ENCODE measurements around the gene VEGFD. TPM values are rescaled to one million over a fixed set of nuclear protein-coding genes. Genes with fewer than 3 reads are reported as not detected.

The VEGFD gene, protein sequence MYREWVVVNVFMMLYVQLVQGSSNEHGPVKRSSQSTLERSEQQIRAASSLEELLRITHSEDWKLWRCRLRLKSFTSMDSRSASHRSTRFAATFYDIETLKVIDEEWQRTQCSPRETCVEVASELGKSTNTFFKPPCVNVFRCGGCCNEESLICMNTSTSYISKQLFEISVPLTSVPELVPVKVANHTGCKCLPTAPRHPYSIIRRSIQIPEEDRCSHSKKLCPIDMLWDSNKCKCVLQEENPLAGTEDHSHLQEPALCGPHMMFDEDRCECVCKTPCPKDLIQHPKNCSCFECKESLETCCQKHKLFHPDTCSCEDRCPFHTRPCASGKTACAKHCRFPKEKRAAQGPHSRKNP
- 1 to 10 TPM; 1.1 to 3.9 TPM for total RNA-seq
- long read RNA-seq, partial matches to known transcripts = 1 of 2 reads
- long read RNA-seq, other reads (novel, unspliced or antisense) = 0 of 2 reads

DNA sequence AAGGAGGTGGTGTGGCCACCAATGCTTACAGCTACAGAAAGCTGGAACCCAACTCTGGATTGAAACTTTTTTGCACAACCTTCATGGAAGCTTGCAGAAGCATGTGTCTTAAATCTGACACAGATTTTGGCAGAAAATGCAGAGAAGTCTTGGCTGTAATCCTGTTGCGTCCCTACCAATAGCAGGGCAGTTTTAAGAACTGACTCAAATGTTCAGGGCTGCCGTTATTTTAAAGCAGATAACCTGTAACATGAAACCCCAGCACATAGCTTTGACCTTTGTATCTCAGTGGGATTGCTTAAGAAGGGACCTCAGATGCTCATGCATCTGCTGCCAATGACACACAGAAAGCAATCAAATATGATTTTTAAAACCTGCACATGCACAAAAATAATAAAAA lies at the start of gene VEGFD:
Gene VEGFD, minus strand, starts transcription at position 110 of the 400 bp plus-strand sequence. CDS start 467 bp downstream, outside the sequence.
- intact Hi-C loops (cut with DNase I, micrococcal nuclease) = no loop called here
- ATAC-seq (no peak), DNase-seq (no peak)

DNA sequence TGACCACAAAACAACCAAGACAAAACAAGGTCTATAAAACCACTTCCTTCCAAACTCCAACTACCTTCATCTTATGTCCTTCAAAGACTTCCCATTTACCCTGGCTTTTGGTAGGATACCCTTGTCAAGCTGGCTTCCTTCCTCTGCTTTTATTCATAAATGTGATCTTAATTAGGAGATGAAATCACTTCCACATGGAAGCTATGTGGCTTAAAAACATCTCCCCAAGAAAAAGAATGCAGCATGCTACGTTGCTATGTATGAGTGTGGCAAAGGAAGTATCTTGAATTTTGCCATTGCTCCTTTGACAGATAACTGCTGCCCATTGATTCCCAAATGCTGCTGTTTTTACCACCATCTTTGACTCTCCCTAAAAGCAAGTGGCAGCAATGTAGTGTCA lies 46.4 kb upstream of the VEGFD start:
- intact Hi-C loops (cut with DNase I, micrococcal nuclease) = no loop called here
- DNase-seq (no peak), ATAC-seq (no peak)

DNA sequence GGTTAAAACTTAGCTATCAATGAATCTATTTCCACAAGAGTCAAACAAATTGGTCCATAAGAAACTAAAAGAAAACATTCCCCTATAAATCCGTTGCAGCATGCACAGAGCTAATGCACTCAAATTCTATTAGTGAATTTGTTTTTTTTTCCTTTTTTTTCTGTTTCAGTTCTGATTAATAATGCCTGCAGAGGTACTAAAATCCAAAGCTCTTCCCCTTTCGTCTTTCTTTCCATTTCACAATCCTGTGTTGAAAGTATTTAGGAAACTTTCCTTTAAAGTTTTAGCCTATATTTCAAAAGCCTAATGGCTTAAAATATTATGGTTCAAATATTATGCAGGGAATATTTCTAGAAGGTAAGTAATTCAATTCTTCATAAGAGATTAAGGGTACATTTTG lies 45.9 kb upstream of the VEGFD start:
- DNase-seq (no peak), ATAC-seq (no peak)
- intact Hi-C loops (cut with DNase I, micrococcal nuclease) = no loop called here

DNA sequence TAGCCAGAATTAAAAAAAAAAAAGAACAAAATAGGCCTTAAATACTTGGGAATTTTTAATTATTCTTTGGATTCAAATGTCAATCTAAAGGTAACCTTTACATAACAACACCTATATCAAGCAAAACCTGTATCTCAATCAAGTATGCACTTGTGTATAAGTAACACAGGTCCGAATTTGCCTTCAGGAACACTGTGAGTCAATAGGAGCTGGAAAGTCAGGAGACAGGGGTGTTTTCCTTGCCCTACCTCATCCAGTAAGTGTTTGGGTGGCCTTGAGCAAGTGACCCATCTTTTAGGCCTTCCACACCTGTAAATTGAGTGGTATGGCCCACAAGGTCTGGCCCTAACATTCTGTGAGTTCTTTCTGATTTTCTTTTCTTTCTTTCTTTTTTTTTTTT lies 40.8 kb upstream of the VEGFD start:
- DNase-seq (no peak), ATAC-seq (no peak)
- intact Hi-C loops (cut with DNase I, micrococcal nuclease) = no loop called here

DNA sequence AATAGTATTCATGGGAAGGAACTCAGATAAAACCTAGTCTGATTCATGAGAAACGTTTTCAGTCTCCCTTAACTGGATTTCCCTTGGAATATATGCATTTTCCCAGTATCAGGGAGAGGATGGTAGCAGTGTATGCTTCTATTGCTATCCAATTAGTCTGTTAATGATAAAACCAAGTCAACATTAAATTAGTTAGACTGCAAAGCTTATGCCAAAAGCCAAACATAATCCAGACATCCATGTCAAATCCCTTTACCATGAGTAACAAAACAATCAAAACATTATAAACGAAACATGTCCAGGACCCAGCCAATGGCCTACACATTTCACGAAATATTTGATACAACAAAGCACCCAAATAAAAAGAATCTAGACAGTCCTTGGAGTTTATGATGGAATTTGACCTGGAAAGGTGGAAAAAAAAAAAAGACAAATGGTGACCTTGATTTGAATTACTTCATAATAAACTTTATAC lies 34.5 kb upstream of the VEGFD start:
- DNase-seq (no peak), ATAC-seq (no peak)
- intact Hi-C loops (cut with DNase I, micrococcal nuclease) = no loop called here

DNA sequence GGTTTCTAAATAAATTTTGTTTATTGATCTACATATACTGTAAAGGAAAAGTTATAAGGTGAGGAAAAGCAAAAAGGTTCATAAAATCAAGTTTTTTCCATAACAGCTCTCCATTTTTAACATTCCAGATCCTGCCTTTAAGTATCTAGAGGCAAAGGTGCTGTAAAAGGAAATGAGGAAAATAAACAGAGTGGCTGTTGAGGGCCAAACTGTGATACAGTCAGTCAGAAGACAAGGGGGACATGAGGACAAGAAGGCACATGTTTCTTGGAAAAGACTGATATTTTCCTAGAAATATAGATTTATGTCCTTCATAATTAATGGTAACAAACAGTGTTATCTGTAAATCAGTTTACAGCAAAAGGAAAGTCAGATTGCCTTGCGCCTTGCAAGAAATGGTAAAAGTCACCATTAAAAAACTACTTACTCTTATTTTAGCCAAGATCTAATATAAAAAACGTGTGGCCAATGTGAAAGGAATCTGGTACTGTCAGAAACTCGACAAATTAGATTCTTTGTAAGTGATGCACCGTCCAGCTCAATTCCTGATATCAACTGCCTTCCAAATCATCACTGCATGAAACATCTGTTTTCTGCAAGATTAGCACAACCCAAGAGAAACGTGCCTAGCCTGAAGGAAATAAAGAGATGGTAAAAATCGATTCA lies 34.0 kb upstream of the VEGFD start:
- no peak for DNase-seq
- intact Hi-C loops (cut with DNase I, micrococcal nuclease) = no loop called here
- no peak for ATAC-seq

DNA sequence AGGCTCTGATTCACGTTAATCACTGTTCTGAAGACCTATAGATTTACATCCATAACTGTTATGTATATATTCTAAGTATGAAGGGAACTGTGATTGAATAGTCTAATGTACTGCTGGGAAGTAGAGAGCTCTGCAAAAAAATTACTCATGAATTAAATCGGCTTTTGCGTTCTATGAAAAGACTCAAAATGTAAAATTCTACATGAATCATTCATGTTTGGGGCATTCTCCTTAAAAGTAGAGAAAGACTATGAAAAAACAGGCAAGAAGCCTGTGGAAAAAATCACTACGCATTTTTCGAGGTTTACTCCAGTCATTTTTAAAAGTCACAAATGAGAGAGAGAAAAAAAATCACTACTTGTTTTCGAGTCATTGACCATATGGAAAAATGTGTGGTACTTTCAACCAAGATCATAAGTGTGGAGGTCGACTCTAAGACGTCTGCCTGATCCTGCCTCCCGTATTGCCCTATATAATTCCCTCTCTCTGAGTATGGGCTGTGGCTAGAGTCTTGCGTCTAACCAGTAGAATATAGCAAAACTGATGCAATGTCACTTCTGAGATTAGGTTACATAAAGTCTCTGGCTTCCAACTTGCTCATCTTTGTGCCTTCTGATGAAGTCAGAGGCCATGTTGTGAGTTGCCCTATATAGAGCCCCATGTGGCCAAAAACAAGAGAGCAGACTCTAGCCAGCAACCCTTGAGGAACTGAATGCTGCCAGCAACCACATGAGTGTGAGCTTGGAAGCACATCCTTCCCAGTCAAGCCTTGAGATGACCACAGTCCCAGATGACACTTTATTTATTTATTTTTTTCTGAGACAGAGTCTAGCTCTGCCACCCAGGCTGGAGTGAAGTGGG lies 32.1 kb upstream of the VEGFD start:
- DNase-seq (no peak), ATAC-seq (no peak)
- intact Hi-C loops (cut with DNase I, micrococcal nuclease) = no loop called here

DNA sequence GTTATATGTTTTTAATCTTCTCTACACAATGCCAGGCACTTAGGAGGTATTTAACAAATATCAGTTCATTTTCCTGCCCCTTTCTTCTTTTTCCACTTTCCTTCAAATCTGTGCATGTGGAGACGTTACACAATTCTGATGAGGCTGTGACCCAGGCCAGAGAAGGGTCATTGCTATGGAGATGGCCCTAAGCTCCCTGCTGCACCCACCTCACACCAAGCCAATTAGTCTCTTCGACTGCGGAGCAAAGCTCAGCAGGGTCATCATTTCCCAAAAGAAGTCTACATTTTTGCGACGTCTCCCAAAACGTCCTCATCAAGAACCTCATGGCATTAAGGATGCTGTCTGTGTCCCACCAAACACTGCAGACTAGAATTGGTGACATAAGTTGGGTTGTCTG lies 28.9 kb upstream of the VEGFD start:
- DNase-seq (no peak), ATAC-seq (no peak)
- intact Hi-C loops (cut with DNase I, micrococcal nuclease) = no loop called here

DNA sequence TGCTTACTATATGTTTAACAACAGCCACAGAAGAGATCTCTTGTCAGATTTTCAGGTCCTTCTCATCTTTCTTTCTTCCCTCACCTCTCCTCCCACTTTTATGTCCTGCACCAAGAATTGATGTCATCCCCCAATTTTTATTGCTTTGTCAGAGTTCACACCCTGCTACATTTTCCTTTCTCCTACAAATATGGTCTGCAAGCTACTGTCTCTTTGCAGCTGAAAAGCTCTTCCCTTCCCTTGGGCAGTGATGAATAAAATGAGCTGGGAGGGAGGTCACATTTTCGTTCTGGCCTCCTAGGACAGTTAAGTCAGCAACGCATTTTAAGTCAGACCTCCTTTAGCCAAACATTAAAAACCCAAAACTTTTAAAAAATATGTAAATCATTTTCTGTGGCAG lies 26.7 kb upstream of the VEGFD start:
- DNase-seq (no peak), ATAC-seq (no peak)
- intact Hi-C loops (cut with DNase I, micrococcal nuclease) = no loop called here

DNA sequence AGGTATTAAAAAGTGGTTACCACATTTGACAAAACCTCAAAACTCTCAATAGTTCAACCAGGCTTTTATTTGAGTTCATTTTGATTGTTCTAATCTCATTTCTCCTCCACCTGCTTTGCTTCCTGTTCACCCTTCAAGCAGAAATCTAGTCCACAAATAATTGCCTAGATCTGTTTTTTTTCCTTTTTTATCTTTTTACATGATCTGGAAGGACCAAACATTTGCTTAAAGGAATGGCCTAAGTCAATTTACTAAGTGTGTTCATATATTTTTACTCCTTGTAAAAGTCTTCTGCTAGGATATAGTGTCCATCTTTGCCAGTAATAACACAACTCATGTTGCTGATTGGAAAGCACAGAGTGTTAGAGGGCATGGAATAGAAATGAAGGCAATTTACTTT lies 26.2 kb upstream of the VEGFD start:
- DNase-seq = no peak
- intact Hi-C loops (cut with DNase I, micrococcal nuclease) = no loop called here
- ATAC-seq = no peak

DNA sequence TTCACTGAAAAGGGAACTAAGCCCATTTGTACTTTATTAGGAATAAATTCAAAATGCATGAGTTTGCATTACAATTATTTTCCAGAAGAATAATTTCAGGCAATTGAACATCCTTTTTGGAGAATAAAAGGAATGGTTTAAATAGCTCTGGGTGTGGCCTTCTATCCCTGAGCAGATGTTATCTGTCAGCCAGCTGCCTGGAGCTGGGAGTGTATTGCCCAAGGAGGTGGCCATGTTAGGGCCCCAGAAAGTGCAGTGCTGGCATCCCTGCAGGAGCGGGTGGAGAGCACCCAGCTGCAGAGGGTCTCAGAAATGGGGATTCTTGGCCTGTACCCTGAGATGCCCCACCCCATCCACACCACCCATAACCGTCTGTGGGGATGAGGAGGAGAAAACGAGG lies 21.6 kb upstream of the VEGFD start:
- DNase-seq (no peak), ATAC-seq (no peak)
- intact Hi-C loops (cut with DNase I, micrococcal nuclease) = no loop called here

DNA sequence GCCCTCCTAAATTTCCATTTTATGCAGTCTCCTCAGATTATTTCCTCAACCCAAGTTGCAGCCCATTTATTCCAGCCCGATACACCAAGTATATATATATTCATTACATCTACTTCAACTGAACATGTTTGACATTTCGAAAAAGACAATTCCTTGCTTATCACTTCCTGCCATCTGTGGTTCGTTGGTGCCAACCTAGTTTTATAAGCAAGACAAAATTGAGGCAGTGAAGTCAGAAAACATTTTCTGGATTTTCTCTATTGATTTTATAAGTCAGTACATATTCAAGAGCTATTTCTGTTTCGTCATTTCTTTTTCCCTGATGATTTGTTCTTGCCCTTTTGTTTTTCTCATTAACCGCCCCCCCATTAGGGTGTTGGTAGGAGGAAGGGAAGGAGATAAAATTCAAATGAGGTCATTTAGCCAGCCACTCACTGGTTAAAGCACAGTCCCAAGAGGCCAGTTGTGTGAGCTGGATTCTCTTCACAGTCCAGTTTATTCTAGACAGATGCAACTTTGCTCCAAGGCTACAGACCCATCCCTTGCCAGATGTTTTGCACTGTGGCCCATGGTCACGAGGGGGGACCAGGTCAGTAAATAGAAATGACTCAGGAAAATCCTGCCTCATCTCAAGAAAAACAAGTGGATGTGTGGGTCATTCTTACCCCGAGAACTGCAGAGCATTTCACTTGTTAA lies 20.3 kb upstream of the VEGFD start:
- intact Hi-C loops (cut with DNase I, micrococcal nuclease) = no loop called here
- ATAC-seq (no peak), DNase-seq (no peak)

DNA sequence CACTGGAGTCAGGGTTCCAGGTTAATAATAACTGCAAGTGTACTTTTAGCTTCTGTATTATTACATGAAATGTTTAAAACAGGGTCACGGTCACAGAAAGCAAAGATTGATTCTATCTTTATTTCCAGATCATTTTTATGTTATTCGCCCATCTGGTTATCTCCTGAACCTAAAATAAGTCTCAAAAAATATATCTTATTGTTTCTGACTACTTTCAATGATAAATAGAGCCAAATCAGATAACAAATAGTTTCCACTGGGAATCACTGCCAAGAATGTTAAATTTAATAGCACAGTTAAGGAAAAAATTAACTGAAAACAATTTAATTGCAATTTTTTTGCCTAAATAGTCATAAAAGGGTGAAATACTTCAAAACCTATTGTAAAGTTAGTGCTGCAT lies 17.2 kb upstream of the VEGFD start:
- no peak for ATAC-seq
- DNase-seq = no peak
- intact Hi-C loops (cut with DNase I, micrococcal nuclease) = no loop called here

DNA sequence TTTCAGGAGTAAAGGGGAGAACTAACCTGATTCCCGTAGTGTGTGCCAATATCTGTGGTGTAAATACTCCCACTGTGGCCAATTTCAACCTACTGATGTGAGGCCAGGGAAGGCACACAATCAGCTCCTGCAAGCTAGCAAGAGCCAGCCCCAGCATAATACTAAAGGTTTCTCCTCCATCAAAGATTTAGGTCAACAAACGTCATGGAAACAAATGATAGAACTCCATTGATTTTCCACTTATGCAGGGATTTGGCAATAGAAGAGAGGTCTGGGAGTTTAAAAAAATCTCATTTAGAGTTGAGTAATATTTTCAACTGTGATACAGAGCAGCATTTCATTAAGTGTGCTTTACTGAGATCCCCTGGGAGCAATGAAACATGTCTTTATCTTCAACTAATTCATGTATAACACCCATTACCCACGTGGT lies 15.8 kb upstream of the VEGFD start:
- intact Hi-C loops (cut with DNase I, micrococcal nuclease) = no loop called here
- no peak for ATAC-seq
- no peak for DNase-seq

DNA sequence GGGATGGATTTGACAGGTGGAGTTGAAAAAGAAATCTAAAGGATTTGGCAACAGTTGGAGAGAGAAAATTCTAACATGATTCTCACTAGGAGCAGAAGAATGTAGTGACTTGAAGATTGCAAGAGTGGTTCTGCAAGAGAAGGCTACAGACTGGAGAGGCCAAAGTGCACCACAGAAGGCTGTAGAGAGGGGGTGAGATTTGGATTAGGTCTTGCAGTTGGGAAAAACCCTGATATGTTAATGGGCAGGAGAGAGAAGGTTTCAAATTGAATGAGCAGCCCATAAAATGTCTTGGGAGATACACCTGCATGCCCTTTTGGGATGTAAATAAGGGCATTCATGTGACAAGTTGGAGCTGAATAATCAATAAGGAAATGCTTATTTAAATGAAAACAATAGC lies 14.7 kb upstream of the VEGFD start:
- intact Hi-C loops (cut with DNase I, micrococcal nuclease) = no loop called here
- DNase-seq (no peak), ATAC-seq (no peak)

DNA sequence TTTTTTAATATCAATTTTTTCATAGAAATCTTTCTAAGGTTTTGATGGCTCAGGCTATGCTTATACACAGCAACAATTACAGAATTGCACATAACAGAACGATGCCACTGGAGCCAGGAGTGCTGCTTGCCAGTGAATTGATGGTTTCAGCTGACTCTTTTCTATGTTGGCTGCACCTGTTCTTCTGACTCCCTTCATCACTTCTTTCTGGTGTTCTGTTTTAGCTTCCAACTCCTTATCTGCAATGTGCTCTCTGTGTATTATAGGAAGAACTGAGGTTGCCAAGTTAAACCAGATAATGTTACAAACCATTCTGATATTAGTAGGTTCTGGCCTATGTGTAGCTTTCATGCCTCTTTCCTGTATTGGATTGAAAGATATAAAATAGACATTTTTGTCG lies 11.6 kb upstream of the VEGFD start:
- ATAC-seq (no peak), DNase-seq (no peak)
- intact Hi-C loops (cut with DNase I, micrococcal nuclease) = no loop called here

DNA sequence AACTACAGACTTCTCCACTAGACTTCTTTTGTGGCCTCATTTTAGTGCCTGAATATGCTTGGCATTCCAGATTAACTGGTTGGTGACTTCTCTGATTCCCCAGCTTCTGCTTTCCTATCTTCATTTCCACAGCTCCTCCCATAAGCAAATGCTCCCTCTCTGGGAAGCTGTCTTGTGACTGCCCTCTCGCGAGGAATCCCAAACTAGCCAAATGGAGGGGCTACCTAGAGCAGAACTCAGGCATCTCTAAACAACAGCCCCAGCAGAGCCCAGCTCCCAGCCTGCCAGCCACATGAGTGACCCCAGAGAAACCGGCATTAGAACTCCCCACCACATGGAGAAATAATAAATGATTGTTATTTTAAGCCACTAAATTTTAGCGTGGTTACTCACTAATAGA lies 7.6 kb upstream of the VEGFD start:
- intact Hi-C loops (cut with DNase I, micrococcal nuclease) = no loop called here
- ATAC-seq (no peak), DNase-seq (no peak)

DNA sequence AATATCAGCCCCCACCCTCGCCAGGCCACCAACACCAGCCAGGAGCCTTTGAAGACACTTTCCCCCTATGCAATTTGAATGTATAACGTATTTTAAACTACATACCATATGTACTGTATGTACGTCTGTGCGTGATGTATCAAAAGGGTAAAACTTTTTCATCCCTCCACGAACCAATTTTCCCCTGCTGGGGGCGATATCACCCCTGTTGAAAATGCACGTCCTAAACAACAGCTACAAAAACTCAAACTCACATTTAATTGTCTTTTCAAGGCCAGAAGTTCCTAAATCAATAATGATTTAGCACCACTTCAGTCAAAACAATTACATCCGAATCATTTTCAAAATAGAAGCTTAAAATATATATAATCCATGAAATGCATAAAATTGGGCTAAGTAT lies 1.4 kb downstream of the VEGFD start:
- no peak for ATAC-seq
- intact Hi-C loops (cut with DNase I, micrococcal nuclease) = no loop called here

DNA sequence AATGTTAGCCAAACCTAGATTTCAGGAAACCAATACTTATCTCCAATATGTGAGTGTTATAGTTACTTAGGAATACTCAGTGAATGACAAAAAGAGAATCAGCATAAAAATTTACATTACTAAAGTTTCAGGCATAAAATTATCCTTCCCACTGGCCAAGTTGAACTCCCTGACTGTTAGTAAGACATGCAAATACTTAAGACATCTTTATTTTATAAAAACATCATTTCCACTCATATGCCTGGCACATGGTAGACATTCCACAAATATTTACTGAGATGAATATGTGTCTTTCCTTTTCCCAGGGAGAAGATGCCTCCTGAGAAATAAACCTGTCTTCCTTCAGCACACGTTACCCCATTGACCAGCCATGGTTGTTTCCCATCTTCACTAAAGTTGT lies 7.3 kb downstream of the VEGFD start:
- intact Hi-C loops (cut with DNase I, micrococcal nuclease) = no loop called here
- ATAC-seq (no peak), DNase-seq (no peak)

More for the DNA sequence above, 1.4 kb downstream of the VEGFD start:
- no peak for DNase-seq
